NCI-H460 (cell line): ENCODE measurements around the gene MYO1F. TPM values are rescaled to one million over a fixed set of nuclear protein-coding genes. Genes with fewer than 3 reads are reported as not detected.
"Not testable (repeated sequence)": the region's sequence is repeated elsewhere in the genome, so short reads cannot be mapped to it uniquely, and the experiment has no call there.

Source experiments
- DNase-seq: peaks from one replicate; pipeline ENCODE4 v3.0.0-alpha.2; 2016; ENCODE audit warnings: low read depth; ENCODE audit errors: extremely low read depth
- total RNA-seq: library from RNA; depleted of rRNA; stranded (reverse); fragments of >200 nt; shearing (Covaris generic); gene quantifications from 2 replicates; pipeline ENCODE4 v1.2.3, GENCODE V29; 2014

Gene MYO1F
- total RNA-seq, 1 experiment from 2014 or later: 0.15 TPM

DNA sequence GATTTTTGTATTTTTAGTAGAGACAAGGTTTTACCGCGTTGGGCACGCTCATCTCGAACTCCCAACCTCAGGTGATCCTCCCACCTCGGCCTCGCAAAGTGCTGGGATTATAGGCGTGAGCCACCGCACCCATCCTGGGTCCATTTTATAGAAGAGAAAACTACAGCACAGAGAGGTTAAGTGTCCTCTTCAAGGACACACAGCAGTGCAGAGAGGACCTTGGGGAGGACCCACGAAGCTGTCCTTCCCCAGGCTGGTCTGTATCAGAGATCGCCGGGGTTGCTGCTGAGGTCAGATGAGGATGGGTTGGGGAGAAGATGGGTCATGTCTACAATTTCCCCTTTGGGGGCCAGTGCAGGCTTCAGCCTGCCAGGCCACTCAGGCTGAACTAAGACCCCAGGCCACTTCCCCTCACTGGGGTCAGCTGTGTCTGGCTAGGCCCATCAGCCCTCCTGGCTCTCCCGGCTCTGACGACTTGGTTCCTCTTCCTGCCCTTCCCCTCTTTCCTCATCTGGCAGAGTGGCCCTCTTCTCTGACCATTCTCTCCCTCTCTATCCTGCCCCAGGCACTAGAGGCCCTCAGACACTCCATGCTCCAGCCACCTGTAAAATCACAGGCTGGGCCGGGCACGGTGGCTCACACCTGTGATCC, 9.6 kb downstream of the MYO1F start:
- DNase-seq: no peak

DNA sequence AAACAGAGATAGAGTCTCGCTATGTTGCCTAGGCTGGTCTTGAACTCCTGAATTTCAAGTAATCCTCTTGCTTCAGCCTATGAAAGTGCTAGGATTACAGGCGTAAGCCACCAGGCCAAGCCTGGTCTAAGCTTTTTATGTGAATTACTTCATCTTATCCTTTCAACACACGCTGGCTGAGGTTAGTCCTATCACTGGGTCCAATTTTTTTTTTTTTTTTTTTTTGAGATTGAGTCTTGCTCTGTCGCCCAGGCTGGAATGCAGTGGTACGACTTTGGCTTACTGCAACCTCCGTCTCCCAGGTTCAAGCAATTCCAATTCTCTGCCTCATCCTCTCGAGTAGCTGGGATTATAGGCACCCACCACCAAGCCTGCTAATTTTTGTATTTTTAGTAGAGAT, 10.4 kb downstream of the MYO1F start:
- DNase-seq: no peak

DNA sequence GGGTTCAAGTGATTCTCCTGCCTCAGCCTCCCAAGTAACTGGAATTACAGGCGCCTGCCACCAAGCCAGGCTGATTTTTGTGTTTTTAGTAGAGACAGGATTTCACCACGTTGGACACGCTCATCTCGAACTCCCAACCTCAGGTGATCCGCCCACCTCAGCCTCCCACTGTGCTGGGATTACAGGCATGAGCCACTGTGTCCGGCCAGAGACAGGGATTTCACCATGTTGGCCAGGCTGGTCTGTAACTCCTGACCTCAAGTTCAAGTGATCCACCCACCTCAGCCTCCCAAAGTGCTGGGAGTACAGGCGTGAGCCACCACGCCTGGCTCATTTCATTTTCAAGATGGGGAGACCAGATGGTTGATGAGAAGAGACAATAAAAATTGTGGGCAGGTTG, 12.4 kb downstream of the MYO1F start:
- DNase-seq: not testable (repeated sequence)

DNA sequence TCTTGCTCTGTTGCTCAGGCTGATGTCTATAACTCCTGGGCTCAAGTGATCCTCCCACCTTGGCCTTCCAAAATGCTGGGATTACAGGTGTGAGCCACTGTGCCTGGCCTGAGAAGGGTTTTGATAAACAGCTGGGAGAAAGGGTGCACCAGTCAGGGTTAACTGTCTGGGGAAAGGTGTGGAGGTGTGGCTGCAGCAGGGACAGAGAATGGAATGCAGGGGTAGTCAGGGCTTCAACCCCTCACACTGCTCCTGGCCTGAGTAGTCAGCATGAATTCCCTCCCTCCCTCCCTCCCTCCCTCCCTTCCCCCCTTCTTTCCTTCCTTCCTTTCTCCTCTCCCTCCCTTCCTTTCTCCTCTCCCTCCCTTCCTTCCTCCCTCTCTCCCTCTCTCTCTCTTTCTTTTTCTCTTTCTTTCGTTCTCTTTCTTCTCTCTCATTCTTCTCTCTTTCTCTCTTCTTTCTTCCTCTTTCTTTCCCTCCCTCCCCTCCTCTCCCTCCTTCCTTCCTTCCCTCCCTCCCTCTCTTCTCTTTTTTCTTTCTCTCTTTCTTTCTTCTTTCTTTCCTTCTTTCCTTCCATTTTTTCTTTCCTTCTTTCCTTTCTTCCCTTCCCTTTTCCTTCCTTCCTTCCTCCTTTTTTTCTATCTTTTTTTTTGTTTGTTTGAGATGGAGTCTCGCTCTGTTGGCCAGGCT, 16.0 kb downstream of the MYO1F start:
- DNase-seq: no peak

- no peak for DNase-seq
These were observed 18.9 kb downstream of the MYO1F start for GRCh38 chr19:8558325-8558724.

- DNase-seq: no peak
These were observed 19.5 kb downstream of the MYO1F start for GRCh38 chr19:8557642-8558238.

DNA sequence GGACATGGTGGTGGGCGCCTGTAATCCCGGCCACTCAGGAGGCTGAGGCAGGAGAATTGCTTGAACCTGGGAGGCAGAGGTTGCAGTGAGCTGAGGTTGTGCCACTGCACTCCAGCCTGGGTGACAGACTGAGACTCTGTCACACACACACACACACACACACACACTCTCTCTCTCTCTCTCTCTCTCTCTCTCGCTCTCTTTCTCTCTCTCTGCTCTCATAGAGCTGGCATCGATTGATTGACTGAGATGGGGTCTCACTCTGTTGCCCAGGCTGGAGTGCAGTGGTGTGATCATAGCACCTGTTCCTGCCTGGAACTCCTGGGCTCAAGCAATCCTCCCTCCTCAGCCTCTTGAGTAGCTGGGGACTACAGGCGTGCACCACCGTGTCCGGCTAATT, 23.5 kb downstream of the MYO1F start:
- not testable (repeated sequence) for DNase-seq

DNA sequence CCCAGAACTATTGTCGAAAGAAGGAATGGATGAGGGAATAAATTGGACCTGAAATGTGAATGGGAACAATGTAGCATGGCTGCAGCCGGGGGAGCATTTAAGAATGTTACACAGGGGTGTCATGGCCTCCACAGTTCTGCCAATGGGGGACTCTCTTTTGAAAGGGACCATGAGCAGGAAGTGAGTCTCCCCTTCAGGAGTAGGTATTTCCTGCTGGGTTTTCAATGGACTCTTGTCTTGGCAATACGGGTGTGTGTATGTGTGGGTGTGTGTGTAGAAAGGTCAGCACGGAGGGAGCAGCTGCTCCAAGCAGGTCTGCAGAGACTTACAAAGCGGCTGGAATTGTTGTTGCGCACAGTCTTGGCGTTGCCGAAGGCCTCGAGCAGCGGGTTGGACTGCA, 24.4 kb downstream of the MYO1F start:
- DNase-seq: no peak

DNA sequence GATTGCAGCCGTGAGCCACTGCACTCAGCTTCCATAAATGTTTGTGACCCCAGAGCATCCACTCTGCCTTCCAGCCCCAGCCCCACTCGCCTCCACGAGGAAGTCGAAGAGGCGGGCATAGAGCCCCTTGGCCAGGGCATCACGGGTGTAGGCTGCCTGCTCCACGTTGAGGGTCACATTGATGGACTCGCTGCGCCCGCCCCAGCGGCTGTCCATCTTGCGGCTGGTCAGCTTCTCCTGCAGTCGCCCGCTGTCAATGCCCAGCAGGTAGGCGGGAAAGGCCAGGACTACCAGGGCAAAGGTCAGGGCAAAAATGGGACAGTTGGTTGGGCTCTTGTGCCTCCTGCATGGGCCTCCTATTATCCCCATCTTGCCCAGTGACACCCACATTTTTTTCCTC, 27.2 kb downstream of the MYO1F start:
- DNase-seq: no peak

DNA sequence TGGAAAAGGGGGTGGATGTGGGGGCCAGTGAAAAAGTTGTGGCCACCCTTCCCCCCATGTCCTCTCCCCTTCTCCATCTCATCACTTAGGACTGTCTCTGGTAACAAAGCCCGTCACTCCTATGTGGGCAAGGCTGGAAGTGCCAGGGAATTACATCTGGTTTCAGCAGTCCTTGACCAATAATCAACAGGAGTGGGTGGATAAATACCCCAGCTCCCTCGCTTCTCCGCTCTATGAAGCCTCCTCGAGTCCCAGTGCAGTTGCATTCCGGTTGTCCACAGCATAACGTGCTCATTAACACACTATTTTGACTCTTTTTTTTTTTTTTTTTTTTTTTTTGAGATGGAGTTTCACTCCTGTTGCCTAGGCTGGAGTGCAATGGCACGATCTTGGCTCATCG, 31.5 kb downstream of the MYO1F start:
- no peak for DNase-seq

DNA sequence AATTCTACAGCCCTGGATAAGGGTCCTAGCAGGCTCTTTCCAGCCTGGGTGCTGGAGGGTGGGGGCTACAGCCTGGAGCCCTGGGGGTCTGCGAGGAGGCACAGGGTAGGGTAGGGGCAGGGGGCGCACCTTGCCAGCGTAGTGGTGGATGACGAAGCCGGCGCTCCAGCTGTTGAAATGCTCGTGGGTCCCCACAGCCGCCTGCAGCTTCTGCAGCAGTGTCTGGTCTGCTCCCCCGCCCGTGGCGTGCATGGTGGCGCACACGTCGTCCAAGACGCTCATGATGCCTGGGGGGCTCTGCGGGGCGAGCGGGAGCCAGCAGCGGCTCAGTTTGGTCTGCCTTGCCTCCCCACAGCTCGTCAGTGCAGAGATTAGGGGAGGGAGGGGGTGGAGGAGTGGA, 33.1 kb downstream of the MYO1F start:
- DNase-seq: no peak

GRCh38 chr19:8539621-8540149, 37.6 kb downstream of the MYO1F start:
- no peak for DNase-seq

- DNase-seq: no peak
These were observed 40.1 kb downstream of the MYO1F start for GRCh38 chr19:8537099-8537498.

DNA sequence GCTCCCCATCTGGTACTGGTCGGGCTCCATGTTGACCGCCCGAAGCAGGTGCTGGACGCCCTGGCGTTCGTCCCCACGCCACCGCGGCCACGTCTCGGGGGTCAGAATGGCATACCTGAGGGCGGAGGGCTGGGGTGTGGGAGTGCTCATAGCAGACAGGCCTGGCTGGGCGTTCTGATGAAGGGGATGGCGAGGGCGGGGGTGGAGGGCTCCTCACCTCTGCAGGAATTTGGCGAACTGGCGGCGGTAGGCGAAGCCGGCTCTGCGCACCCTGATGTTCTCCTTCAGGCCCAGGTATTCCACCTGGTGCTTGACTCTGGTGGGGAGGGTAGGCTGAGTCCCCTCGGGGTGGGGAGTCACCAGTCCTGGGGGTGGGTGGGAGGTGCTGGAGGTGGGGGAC, 41.0 kb downstream of the MYO1F start:
- DNase-seq: no peak

DNA sequence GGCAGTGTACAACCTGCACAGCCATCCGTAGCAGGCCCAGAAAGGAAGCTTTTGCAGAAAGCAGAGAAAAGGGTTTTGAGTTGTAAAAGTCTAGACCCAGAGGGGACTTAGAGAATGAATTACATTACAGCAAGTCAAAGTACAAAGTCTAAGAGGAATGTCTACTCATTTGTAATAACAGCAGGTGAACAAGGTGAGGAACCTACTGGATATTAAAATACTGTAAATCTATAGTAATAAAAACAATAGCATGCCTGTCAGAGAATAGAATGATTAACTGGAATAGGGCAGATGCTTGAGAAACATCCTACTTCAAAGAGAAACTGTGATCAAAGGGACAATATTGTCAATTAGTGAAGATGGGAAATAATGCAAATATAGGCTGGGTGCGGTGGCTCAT, 45.0 kb downstream of the MYO1F start:
- no peak for DNase-seq

DNA sequence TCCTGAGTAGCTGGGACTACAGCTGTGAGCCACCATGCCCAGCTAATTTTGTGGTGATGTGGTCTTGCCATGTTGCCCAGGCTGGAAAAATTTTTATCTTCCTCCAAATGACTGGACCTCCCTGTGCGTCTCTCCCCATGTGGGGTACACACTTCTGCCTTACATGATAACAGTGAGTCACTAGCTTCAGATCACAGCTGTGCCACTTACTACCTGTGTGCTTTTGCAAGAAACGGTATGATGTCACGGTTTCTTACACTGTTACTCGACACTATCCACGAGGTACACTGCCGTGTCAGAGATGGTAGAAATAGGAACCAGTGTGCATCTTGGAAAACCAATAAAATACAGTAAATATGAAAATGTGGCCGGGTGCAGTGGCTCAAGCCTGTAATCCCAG, 45.8 kb downstream of the MYO1F start:
- no peak for DNase-seq

GRCh38 chr19:8530061-8530679, 47.1 kb downstream of the MYO1F start:
- DNase-seq: no peak

DNA sequence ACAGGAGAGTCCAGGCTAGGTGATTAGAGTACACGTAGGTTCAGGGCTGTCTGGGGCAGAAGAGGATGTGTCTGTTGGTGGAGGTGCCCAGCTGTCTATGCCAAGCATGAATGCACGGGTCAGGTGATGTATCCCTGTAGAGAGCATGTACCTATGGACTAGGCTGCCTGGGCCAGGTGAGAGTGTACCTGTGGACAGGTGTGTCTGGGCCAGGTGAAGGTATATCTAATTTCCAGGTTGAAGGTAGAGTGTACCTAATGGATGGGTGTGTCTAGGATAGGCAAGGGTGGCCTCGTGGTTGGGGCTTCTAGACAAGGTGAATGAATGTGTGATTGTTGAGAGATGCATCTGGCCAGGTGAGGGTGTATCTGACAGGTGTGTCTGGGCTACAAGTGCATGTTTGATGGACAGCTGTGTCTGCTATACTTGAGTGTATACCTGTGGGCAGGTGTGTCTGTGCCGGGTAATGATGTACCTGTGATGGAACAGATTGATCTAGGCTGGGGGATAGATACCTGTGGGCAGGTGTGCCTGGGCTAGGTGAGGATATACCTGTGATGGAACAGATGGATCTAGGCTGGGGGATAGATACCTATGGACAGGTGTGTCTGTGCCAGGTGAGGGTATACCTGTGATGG, 47.8 kb downstream of the MYO1F start:
- no peak for DNase-seq

- DNase-seq: no peak
These were observed 48.7 kb downstream of the MYO1F start for GRCh38 chr19:8528500-8528899.

- peak; percentile 86 for DNase-seq
These were observed 50.7 kb downstream of the MYO1F start for GRCh38 chr19:8526345-8527091.

- DNase-seq: no peak
These were observed 51.9 kb downstream of the MYO1F start for GRCh38 chr19:8525401-8525684.
